GM13976 (cell line): ENCODE measurements around the gene CHCHD6.

Experiments used
- DNase-seq: peaks from one replicate; pipeline ENCODE4 v3.0.0; 2012; ENCODE audit warnings: low spot score
- CTCF ChIP-seq: IDR thresholded peaks from 2 replicates; pipeline ENCODE4 v1.5.1; 2012; ENCODE audit warnings: borderline replicate concordance, mild to moderate bottlenecking; ENCODE audit not compliant: insufficient read depth; ENCODE audit errors: extremely low read depth, missing control alignments, control extremely low read depth
- in situ Hi-C: fragments of 300-500 bp; cut with MboI; formaldehyde crosslinking; loops from one replicate; pipeline ENCODE4 v1.12.0; 2022; ENCODE audit warnings: low sequenced_read_pairs, mixed read lengths, inconsistent platforms; ENCODE audit not compliant: unreplicated experiment

The CHCHD6 gene

GRCh38 chr3:126770096-126770495 is 66.1 kb downstream of the CHCHD6 start:
- DNase-seq: no peak
- in situ Hi-C loops: no loop called here
- no peak for TF ChIP-seq CTCF

- in situ Hi-C loops: no loop called here
- no peak for TF ChIP-seq CTCF
- no peak for DNase-seq
Measured at GRCh38 chr3:126773167-126773566, 69.1 kb downstream of the CHCHD6 start.

- no peak for TF ChIP-seq CTCF
- in situ Hi-C loops: no loop called here
- no peak for DNase-seq
Measured at GRCh38 chr3:126773783-126774182, 69.7 kb downstream of the CHCHD6 start.

- TF ChIP-seq CTCF: no peak
- DNase-seq: no peak
- in situ Hi-C loops: no loop called here
Measured at GRCh38 chr3:126777366-126777765, 73.3 kb downstream of the CHCHD6 start.

- in situ Hi-C loops: no loop called here
Measured at GRCh38 chr3:126780666-126781065, 76.6 kb downstream of the CHCHD6 start.

GRCh38 chr3:126781406-126781805 is 77.4 kb downstream of the CHCHD6 start:
- no peak for DNase-seq
- in situ Hi-C loops: no loop called here
- TF ChIP-seq CTCF: no peak

More at GRCh38 chr3:126780666-126781065, 76.6 kb downstream of the CHCHD6 start:
- no peak for DNase-seq
- TF ChIP-seq CTCF: no peak
